ENCODE results near the gene STON2. TPM values are rescaled to one million over a fixed set of nuclear protein-coding genes. Genes with fewer than 3 reads are reported as not detected.

Gene STON2, protein sequence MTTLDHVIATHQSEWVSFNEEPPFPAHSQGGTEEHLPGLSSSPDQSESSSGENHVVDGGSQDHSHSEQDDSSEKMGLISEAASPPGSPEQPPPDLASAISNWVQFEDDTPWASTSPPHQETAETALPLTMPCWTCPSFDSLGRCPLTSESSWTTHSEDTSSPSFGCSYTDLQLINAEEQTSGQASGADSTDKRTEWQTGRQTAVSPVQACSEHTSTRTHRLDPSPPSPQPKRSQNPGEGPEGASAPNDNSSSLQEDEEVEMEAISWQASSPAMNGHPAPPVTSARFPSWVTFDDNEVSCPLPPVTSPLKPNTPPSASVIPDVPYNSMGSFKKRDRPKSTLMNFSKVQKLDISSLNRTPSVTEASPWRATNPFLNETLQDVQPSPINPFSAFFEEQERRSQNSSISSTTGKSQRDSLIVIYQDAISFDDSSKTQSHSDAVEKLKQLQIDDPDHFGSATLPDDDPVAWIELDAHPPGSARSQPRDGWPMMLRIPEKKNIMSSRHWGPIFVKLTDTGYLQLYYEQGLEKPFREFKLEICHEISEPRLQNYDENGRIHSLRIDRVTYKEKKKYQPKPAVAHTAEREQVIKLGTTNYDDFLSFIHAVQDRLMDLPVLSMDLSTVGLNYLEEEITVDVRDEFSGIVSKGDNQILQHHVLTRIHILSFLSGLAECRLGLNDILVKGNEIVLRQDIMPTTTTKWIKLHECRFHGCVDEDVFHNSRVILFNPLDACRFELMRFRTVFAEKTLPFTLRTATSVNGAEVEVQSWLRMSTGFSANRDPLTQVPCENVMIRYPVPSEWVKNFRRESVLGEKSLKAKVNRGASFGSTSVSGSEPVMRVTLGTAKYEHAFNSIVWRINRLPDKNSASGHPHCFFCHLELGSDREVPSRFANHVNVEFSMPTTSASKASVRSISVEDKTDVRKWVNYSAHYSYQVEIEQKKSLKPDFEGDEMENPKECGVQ
- polyA plus RNA-seq (2013, experiment 1 of 2): 18.9 TPM
- 15.3 TPM for polyA plus RNA-seq (2013, experiment 2 of 2)

DNA sequence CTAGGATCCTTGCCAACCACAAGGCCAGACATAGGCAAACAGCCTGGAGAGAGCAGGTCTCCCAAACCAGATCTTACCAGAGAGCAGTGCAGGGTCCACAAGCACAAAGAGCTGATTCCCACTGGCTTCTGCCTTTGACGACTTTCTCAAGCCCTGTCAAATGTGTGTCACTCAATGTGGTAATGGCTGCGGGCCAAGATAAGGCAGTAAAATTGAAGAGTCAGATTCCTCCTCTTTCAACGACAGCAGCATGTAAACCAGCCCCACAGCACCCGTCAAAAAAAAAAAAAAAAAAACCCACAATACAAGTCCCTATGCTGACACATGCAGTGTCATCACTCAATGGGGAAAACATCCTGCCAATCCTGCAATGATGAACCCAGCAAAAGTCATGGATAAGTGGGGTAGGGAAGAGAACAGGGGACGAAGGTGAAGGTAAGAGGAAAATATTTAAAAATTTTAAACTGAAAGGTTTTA, at the start of gene STON2:
Gene STON2, minus strand, starts transcription at position 123 of the 477 bp plus-strand sequence. CDS start 1,942 bp downstream, outside the sequence.
- Histone ChIP-seq H3K4me1 (ENCODE audit: insufficient read depth, low read length) (peaks cover 11% of the 10 kb centered on the region; the same call in 1 of the 2 replicates), H3K9me3 (ENCODE audit: insufficient read depth, low read depth, low read length) (no peaks in the 10 kb centered on the region), H3K27ac (ENCODE audit: low read depth, low read length) (no peak within 1 kb of the TSS), H3K4me3 (ENCODE audit: low read length) (no peak within 1 kb of the TSS), H3K27me3 (ENCODE audit: insufficient read depth, low read length) (no peaks in the 10 kb centered on the region), H3K36me3 (ENCODE audit: insufficient read depth, low read length) (peaks cover 24% of the 10 kb centered on the region), H3K9ac (ENCODE audit: low read depth, low read length) (no peak within 1 kb of the TSS)
- 76% methylated on average over 5 of the region's 5 CpGs for WGBS

DNA sequence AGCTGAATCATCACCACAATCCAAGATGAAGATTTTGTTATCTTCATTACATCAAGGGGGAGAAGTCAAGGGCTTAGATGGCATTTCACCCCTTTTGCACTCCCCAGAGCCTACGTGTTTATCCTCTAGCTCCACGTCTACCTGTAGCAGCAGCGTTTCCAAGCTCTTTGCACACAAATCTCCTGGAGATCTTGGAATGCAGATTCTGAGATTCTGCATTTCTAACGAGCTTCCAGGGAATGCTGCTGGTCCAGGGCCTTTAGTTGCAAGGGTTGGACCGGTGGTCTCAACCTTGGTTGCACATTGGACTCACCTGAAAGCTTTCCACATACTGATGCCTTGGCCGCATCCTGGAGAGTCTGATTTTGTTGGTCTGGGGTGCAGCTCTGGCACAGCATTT, 49.5 kb upstream of the STON2 start:
- Histone ChIP-seq H3K27me3 (ENCODE audit: insufficient read depth, low read length) (no peaks in the 10 kb centered on the region), H3K36me3 (ENCODE audit: insufficient read depth, low read length) (no peaks in the 10 kb centered on the region), H3K4me3 (ENCODE audit: low read length) (no peak overlapping the region), H3K4me1 (ENCODE audit: insufficient read depth, low read length) (peaks cover 20% of the 10 kb centered on the region), H3K9ac (ENCODE audit: low read depth, low read length) (no peak overlapping the region), H3K9me3 (ENCODE audit: insufficient read depth, low read depth, low read length) (no peaks in the 10 kb centered on the region), H3K27ac (ENCODE audit: low read depth, low read length) (no peak overlapping the region)
- 67% methylated on average over 6 of the region's 6 CpGs for WGBS

DNA sequence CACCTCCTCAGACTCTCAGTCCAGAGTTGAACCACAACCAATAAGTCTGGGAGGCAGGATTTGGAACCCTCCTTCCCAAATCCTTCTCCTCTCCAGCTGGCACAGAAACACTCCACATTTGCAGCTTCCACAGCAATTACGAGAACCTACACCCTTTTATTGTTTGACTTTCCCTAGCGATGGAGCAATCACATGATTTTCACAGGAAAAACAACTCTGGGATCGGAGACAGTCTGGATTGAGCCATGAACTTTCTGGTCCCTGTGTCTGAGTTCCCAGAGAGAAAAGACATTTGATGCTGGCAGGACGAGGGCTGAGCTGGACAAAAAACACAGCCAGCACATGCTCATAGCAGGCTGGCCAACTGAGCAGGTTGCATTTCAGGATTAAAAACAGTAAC, 49.0 kb upstream of the STON2 start:
- 89% methylated on average over 4 of the region's 4 CpGs for WGBS
- no peak overlapping the region for H3K9ac ChIP-seq (ENCODE audit: low read depth, low read length)

DNA sequence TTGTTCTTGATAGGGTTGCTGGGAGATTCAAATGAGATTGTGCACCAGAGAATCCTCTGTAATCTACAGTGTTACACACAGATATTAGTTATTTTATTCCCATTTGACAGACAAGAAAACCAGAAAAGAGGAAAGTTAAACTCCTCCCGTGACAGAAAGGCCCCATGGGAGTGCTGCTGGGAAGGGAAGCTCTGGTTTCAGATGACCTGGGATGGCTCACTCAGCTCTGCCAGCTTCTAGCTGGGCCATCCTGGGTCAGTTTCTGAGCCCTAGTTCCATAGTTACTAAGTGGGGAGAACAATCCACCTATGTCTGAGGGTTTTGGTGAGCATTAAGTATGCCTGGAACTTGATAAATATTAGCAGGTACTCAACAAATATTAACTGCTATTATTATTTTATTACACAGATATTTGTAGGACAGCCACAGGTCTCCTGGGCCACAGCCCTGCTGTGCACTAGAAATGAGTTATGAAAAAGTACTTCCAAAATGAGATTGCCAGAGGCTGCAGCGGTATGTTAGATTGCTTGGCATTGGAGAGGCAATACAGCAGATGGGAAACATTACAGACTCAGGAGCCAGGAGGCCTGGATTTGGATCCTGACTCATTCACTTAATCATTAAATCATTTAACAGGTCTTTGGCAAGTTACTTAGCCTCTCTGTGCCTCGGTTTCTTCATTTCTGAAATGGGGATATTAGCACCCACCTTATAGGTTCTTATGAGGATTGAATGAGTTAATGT, 47.1 kb upstream of the STON2 start:
- Histone ChIP-seq H3K27me3 (ENCODE audit: insufficient read depth, low read length) (no peaks in the 10 kb centered on the region), H3K9me3 (ENCODE audit: insufficient read depth, low read depth, low read length) (no peaks in the 10 kb centered on the region), H3K36me3 (ENCODE audit: insufficient read depth, low read length) (no peaks in the 10 kb centered on the region), H3K27ac (ENCODE audit: low read depth, low read length) (no peak overlapping the region), H3K9ac (ENCODE audit: low read depth, low read length) (no peak overlapping the region), H3K4me1 (ENCODE audit: insufficient read depth, low read length) (peaks cover 20% of the 10 kb centered on the region), H3K4me3 (ENCODE audit: low read length) (no peak overlapping the region)
- WGBS: 92% methylated on average over 3 of the region's 3 CpGs

More for the DNA sequence above, 49.0 kb upstream of the STON2 start:
- H3K27ac ChIP-seq (ENCODE audit: low read depth, low read length): no peak overlapping the region
- no peak overlapping the region for H3K4me3 ChIP-seq (ENCODE audit: low read length)
- H3K4me1 ChIP-seq (ENCODE audit: insufficient read depth, low read length): peaks cover 20% of the 10 kb centered on the region
- no peaks in the 10 kb centered on the region for H3K36me3 ChIP-seq (ENCODE audit: insufficient read depth, low read length)
- no peaks in the 10 kb centered on the region for H3K9me3 ChIP-seq (ENCODE audit: insufficient read depth, low read depth, low read length)
- H3K27me3 ChIP-seq (ENCODE audit: insufficient read depth, low read length): no peaks in the 10 kb centered on the region

DNA sequence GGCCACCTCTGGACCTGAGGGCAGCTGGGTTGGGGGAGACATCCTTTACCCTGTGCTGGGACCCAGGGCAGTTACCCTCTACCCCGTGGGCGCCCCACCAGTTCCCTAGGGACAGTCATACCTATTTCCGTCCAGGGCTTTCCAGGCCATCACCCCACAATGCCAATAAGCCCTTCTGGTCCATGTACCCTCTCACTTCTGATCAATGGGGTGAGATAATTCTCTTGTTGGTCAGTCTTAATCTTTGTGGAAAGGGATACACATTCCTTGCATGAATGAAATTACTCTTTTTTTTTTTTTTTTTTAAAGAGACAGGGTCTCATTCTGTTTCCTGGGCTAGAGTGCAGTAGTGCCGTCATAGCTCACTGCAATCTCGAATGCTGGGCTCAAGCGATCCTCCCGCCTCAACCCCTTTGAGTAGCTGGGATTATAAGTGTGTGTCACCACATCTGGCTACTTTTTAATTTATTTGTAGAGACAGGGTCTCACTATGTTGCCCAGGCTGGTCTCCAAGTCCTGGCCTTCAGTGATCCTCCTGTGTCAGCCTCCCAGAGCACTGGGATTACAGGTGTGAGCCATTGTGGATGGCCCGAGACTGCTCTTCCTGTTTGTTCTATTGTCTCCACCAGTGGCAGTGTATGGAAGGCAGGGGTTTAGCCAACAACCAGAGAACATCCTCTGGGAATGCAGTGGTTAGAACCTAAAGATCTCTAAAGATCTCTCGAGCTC, 46.3 kb upstream of the STON2 start:
- Histone ChIP-seq H3K9ac (ENCODE audit: low read depth, low read length) (no peak overlapping the region), H3K4me3 (ENCODE audit: low read length) (no peak overlapping the region), H3K4me1 (ENCODE audit: insufficient read depth, low read length) (peaks cover 20% of the 10 kb centered on the region), H3K27ac (ENCODE audit: low read depth, low read length) (no peak overlapping the region), H3K9me3 (ENCODE audit: insufficient read depth, low read depth, low read length) (no peaks in the 10 kb centered on the region), H3K36me3 (ENCODE audit: insufficient read depth, low read length) (no peaks in the 10 kb centered on the region), H3K27me3 (ENCODE audit: insufficient read depth, low read length) (no peaks in the 10 kb centered on the region)
- WGBS: 89% methylated on average over 9 of the region's 9 CpGs

DNA sequence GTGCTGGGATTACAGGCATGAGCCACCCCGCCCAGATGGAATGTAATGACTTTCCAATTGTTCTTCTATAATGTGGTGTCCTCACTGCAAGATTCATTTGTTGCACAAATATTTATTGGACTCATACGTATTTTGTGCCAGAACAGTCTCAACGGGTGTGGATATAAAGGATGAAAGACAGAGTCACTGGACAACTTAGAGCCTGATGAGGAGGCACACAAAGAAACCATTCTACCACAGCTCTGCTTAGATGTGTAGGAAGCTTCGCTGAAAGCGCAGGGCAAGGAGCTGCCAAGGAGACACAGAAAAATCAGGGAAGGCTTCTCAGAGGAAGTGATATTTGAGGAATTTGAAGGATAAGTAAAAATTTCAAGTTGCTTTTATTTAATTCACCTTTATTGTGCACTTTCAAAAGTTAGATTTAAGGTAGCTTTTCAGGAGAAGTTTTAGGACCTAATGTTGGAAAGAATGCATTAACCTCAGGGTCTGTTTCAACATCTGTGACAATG, 41.6 kb upstream of the STON2 start:
- WGBS: 97% methylated on average over 5 of the region's 5 CpGs
- H3K36me3 ChIP-seq (ENCODE audit: insufficient read depth, low read length): no peaks in the 10 kb centered on the region
- H3K9ac ChIP-seq (ENCODE audit: low read depth, low read length): no peak overlapping the region

DNA sequence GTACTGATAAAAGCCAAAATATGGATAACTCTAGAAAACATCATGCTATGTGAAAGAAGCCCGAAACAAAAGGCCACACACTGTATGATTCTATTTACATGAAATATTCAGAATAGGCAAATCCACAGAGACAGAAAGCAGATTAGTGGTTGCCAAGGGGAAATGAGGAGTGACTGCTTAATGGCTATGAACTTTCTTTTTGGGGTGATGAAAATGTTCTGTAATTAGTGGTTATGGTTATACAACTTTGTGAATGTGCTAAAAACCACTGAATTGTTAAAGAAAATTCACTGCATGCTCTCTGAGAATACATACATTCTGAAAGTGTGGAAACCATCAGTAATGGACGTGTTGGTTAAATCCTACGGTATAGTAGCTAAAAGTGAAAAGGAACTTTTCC, 39.9 kb upstream of the STON2 start:
- Histone ChIP-seq H3K27me3 (ENCODE audit: insufficient read depth, low read length) (peaks cover 34% of the 10 kb centered on the region), H3K9me3 (ENCODE audit: insufficient read depth, low read depth, low read length) (no peaks in the 10 kb centered on the region), H3K4me1 (ENCODE audit: insufficient read depth, low read length) (peaks cover 2% of the 10 kb centered on the region), H3K4me3 (ENCODE audit: low read length) (no peak overlapping the region), H3K9ac (ENCODE audit: low read depth, low read length) (no peak overlapping the region), H3K36me3 (ENCODE audit: insufficient read depth, low read length) (no peaks in the 10 kb centered on the region), H3K27ac (ENCODE audit: low read depth, low read length) (no peak overlapping the region)
- 90% methylated on average over 2 of the region's 3 CpGs for WGBS

More for the DNA sequence above, 41.6 kb upstream of the STON2 start:
- Histone ChIP-seq H3K4me1 (ENCODE audit: insufficient read depth, low read length) (0 out of 2 replicates have a peak, but pooled peaks cover 3% of the 10 kb centered on the region), H3K27me3 (ENCODE audit: insufficient read depth, low read length) (peaks cover 31% of the 10 kb centered on the region), H3K4me3 (ENCODE audit: low read length) (no peak overlapping the region), H3K9me3 (ENCODE audit: insufficient read depth, low read depth, low read length) (no peaks in the 10 kb centered on the region), H3K27ac (ENCODE audit: low read depth, low read length) (no peak overlapping the region)

DNA sequence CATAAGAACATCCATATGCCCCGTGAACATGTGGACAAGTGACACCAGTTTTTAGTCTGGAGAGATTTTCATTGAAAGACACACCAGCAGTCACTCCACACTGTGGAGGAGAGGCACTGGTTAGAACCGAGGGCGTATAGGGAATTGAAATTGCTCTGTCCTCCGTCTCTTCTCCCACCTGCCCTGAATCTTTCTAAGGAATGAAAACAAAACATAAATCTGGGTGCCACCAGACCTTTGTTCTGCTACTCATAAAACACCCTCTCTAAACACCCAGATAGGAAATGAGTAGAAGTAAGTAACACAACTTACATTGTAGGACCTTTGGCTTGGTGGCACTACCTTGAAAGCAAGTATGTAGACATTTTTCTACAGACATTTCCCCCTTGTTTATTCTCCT, 37.1 kb upstream of the STON2 start:
- Histone ChIP-seq H3K27me3 (ENCODE audit: insufficient read depth, low read length) (peaks cover 34% of the 10 kb centered on the region), H3K9ac (ENCODE audit: low read depth, low read length) (no peak overlapping the region), H3K9me3 (ENCODE audit: insufficient read depth, low read depth, low read length) (no peaks in the 10 kb centered on the region), H3K4me1 (ENCODE audit: insufficient read depth, low read length) (peaks cover 21% of the 10 kb centered on the region), H3K36me3 (ENCODE audit: insufficient read depth, low read length) (no peaks in the 10 kb centered on the region), H3K27ac (ENCODE audit: low read depth, low read length) (no peak overlapping the region), H3K4me3 (ENCODE audit: low read length) (no peak overlapping the region)
- WGBS: 68% methylated on average over 2 of the region's 4 CpGs

DNA sequence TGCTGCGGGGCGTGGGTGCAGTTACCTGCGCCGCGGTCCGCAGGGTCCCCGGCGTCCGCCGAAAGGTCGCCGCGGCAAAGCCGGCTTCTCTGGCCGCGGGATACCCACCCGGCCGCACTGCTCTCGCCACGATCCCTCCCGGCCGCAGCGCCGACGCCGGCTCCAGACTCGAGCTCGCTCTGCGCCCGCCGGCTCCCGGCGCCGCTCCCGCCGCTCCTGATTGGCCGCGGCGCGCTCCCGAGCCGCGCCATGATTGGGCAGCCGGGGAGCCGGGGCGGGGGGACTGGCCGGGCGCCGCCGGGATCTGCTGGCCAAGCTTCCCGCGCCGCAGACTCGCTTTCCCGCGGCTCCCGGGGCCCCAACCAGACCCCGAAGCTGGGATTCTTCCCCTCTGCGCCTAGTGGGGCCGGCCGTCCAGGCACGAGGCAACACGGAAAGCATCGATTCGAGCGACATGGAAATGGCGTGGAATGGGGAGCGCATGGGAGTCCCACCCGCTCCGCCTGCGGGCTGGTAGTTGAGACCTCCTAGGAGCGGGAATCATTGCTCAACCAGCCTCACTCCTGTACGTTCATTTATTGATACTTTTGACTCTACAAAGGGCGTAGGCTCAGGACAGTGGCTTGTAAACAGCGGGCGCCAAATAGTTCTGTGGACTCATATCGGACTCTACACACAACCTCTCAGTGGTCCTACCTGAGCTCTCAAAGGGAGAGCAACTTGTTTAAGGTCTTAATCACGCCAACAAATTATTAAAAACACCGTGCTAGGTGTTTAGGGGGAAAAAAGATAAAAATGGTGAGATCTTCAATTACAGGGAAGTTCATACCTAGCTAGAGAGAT, 36.4 kb upstream of the STON2 start:
- Histone ChIP-seq H3K36me3 (ENCODE audit: insufficient read depth, low read length) (no peaks in the 10 kb centered on the region), H3K4me3 (ENCODE audit: low read length) (peak overlapping the region; percentile 91), H3K27ac (ENCODE audit: low read depth, low read length) (0 out of 2 replicates have a peak overlapping the region, but pooled peaks have one; percentile 13), H3K9me3 (ENCODE audit: insufficient read depth, low read depth, low read length) (no peaks in the 10 kb centered on the region), H3K9ac (ENCODE audit: low read depth, low read length) (peak overlapping the region; percentile 73), H3K27me3 (ENCODE audit: insufficient read depth, low read length) (peaks cover 34% of the 10 kb centered on the region), H3K4me1 (ENCODE audit: insufficient read depth, low read length) (peaks cover 21% of the 10 kb centered on the region)
- WGBS: 3% methylated on average over 79 of the region's 79 CpGs

Data from HUES64 (cell line).